ENCODE data around the gene FAF1. TPM values are rescaled to one million over a fixed set of nuclear protein-coding genes. Genes with fewer than 3 reads are reported as not detected.

FAF1 gene
- total and polyA plus RNA-seq, 4 donors: 27.2 to 51.6 (median 37.1) TPM

DNA sequence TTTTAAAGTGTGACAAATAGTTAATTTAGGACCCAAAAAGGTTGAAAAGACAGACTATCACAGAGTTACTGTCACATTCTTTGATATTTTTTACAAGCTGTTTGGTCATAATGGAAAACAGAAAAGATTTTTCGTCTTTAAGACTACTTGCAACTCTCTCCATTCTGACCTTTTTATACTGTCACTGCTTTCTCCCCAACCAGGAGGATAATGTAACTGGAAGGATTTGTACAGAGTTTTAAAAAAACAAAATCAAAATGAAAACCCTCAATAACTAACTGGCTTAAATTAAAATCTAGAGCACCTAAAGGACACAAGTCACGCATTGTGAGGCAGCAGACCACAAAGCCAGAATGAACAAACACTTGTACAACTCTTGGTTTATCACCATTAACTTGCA, 257.7 kb downstream of the FAF1 start:
- TF ChIP-seq, protein P1, sequence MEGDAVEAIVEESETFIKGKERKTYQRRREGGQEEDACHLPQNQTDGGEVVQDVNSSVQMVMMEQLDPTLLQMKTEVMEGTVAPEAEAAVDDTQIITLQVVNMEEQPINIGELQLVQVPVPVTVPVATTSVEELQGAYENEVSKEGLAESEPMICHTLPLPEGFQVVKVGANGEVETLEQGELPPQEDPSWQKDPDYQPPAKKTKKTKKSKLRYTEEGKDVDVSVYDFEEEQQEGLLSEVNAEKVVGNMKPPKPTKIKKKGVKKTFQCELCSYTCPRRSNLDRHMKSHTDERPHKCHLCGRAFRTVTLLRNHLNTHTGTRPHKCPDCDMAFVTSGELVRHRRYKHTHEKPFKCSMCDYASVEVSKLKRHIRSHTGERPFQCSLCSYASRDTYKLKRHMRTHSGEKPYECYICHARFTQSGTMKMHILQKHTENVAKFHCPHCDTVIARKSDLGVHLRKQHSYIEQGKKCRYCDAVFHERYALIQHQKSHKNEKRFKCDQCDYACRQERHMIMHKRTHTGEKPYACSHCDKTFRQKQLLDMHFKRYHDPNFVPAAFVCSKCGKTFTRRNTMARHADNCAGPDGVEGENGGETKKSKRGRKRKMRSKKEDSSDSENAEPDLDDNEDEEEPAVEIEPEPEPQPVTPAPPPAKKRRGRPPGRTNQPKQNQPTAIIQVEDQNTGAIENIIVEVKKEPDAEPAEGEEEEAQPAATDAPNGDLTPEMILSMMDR (IDR thresholded peaks at IDR 0.05; ENCODE audit: control extremely low read depth, extremely low read depth): no peak
- WGBS, 2 donors: 77 to 93% methylated on average over 2 of the region's 2 CpGs
- peaks cover 0 to 4% (median 0%) of the 10 kb centered on the region in 5 donors for H3K4me1 ChIP-seq (ENCODE audit: control insufficient read depth in 5 of 5, insufficient read depth in 5 of 5, low read length in 5 of 5)
- DNase-seq (no peak), ATAC-seq (ENCODE audit: insufficient read depth, low FRiP score) (no peak)
- no peaks in the 10 kb centered on the region for H3K27me3 ChIP-seq (ENCODE audit: control insufficient read depth in 3 of 3, insufficient read depth in 3 of 3, low read length in 2 of 3)
- H3K4me3 ChIP-seq: no peak overlapping the region
- peaks cover 0 to 1% (median 0%) of the 10 kb centered on the region in 4 donors for H3K36me3 ChIP-seq (ENCODE audit: control insufficient read depth in 4 of 4, insufficient read depth in 4 of 4, low read length in 4 of 4)
- no peaks in the 10 kb centered on the region for H3K9me3 ChIP-seq (ENCODE audit: control insufficient read depth in 4 of 4, insufficient read depth in 3 of 4, low read length in 3 of 4)
- H3K9ac ChIP-seq (ENCODE audit: insufficient read depth in 1 of 2, low read length in 2 of 2): no peak overlapping the region
- H3K27ac ChIP-seq (ENCODE audit: low read depth in 1 of 2, low read length in 1 of 2): no peak overlapping the region

DNA sequence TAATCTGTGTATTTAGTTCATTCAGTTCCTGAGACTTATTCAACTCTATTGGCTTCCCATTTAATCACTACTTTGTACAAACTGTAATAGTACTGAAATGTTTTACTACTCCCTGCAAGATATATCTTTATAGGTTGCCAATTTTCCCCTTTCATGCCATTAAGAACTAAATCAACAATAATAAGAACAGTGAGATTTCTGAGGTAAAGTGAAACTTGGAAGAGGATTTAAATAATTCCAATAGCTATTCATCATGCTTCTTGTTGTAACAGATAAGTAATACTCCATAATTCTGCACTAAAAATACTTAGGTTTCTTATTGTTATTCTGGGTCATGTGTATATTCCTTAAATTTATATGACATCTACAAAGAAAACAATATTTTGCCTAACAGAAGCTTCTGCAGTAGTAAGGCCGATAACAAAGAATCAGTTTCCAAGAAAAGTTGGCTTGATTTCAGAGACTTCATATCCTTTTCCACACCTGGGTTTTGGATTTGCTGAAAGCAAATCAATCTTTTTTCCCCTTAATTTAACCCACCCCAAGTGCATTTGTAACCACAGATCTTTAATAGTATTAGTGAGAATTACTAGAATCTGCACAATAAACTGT, 258.3 kb downstream of the FAF1 start:
- H3K9me3 ChIP-seq (ENCODE audit: control insufficient read depth in 4 of 4, insufficient read depth in 3 of 4, low read length in 3 of 4): no peaks in the 10 kb centered on the region
- no peaks in the 10 kb centered on the region for H3K27me3 ChIP-seq (ENCODE audit: control insufficient read depth in 3 of 3, insufficient read depth in 3 of 3, low read length in 2 of 3)
- H3K4me3 ChIP-seq: no peak overlapping the region
- no peak for ATAC-seq (ENCODE audit: insufficient read depth, low FRiP score)
- peaks cover 0 to 6% (median 0%) of the 10 kb centered on the region in 5 donors for H3K4me1 ChIP-seq (ENCODE audit: control insufficient read depth in 5 of 5, insufficient read depth in 5 of 5, low read length in 5 of 5)
- TF ChIP-seq, protein P1 (IDR thresholded peaks at IDR 0.05; ENCODE audit: control extremely low read depth, extremely low read depth): no peak
- 64 to 65% methylated on average over 1 of the region's 1 CpG for WGBS, 2 donors
- peaks cover 0 to 1% (median 0%) of the 10 kb centered on the region in 4 donors for H3K36me3 ChIP-seq (ENCODE audit: control insufficient read depth in 4 of 4, insufficient read depth in 4 of 4, low read length in 4 of 4)
- H3K27ac ChIP-seq (ENCODE audit: low read depth in 1 of 2, low read length in 1 of 2): no peak overlapping the region
- no peak overlapping the region for H3K9ac ChIP-seq (ENCODE audit: insufficient read depth in 1 of 2, low read length in 2 of 2)
- DNase-seq: no peak

DNA sequence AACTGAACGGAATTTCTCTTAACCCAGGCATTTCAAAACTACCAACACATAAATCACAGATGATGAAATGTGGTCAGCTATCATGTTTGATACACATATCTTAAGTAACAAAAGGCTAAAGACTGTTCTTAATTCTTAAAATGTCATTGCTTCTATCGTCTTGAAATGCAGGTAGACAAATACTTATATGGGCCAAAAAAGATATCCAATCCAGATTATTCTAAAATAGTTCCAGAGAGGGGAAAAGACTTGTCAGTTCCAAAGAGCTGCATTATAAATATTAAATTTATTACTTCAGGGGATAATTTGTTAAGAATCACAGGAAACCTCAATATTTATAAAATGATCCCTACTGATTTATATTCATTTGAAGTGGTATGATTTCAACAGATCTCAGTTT, 259.4 kb downstream of the FAF1 start:
- no peak overlapping the region for H3K4me3 ChIP-seq
- no peak overlapping the region for H3K27ac ChIP-seq (ENCODE audit: low read depth in 1 of 2, low read length in 1 of 2)
- 58 to 75% methylated on average over 2 of the region's 2 CpGs for WGBS, 2 donors
- H3K9me3 ChIP-seq (ENCODE audit: control insufficient read depth in 4 of 4, insufficient read depth in 3 of 4, low read length in 3 of 4): no peaks in the 10 kb centered on the region
- no peaks in the 10 kb centered on the region for H3K36me3 ChIP-seq (ENCODE audit: control insufficient read depth in 4 of 4, insufficient read depth in 4 of 4, low read length in 4 of 4)
- TF ChIP-seq, protein P1 (IDR thresholded peaks at IDR 0.05; ENCODE audit: control extremely low read depth, extremely low read depth): no peak
- DNase-seq (no peak), ATAC-seq (ENCODE audit: insufficient read depth, low FRiP score) (no peak)
- no peaks in the 10 kb centered on the region for H3K27me3 ChIP-seq (ENCODE audit: control insufficient read depth in 3 of 3, insufficient read depth in 3 of 3, low read length in 2 of 3)
- H3K9ac ChIP-seq (ENCODE audit: insufficient read depth in 1 of 2, low read length in 2 of 2): no peak overlapping the region
- H3K4me1 ChIP-seq (ENCODE audit: control insufficient read depth in 5 of 5, insufficient read depth in 5 of 5, low read length in 5 of 5): peaks cover 0 to 6% (median 0%) of the 10 kb centered on the region in 5 donors

DNA sequence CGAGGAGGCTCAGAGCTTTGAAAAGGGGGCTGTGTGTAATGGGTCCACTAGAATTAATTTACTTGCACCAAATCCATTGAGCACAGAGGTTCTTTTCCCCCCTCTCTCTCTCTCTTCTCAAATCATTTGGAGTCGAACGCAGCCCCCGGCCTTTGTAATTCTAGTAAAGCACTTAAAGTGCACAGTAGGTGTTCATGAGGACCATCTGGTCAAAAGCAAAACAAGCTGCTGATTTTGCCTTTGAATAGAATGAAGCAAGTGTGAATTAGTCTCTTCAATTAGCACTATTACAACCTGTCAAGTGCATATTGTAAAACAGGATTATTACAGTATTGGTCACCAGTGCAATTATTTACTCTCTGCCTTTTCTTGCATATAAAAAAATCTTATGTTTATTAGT, 259.9 kb downstream of the FAF1 start:
- Histone ChIP-seq H3K36me3 (ENCODE audit: control insufficient read depth in 4 of 4, insufficient read depth in 4 of 4, low read length in 4 of 4) (no peaks in the 10 kb centered on the region), H3K9ac (ENCODE audit: insufficient read depth in 1 of 2, low read length in 2 of 2) (no peak overlapping the region), H3K9me3 (ENCODE audit: control insufficient read depth in 4 of 4, insufficient read depth in 3 of 4, low read length in 3 of 4) (no peaks in the 10 kb centered on the region), H3K27me3 (ENCODE audit: control insufficient read depth in 3 of 3, insufficient read depth in 3 of 3, low read length in 2 of 3) (no peaks in the 10 kb centered on the region), H3K27ac (ENCODE audit: low read depth in 1 of 2, low read length in 1 of 2) (no peak overlapping the region), H3K4me3 (no peak overlapping the region), H3K4me1 (ENCODE audit: control insufficient read depth in 5 of 5, insufficient read depth in 5 of 5, low read length in 5 of 5) (peaks cover 0 to 6% (median 0%) of the 10 kb centered on the region in 5 donors)
- TF ChIP-seq, protein P1 (IDR thresholded peaks at IDR 0.05; ENCODE audit: control extremely low read depth, extremely low read depth): no peak
- WGBS, 2 donors: 75 to 90% methylated on average over 4 of the region's 4 CpGs
- ATAC-seq (ENCODE audit: insufficient read depth, low FRiP score) (no peak), DNase-seq (no peak)
